ENCODE data around the gene RHBDL3. TPM values are rescaled to one million over a fixed set of nuclear protein-coding genes. Genes with fewer than 3 reads are reported as not detected.

RHBDL3 gene, protein sequence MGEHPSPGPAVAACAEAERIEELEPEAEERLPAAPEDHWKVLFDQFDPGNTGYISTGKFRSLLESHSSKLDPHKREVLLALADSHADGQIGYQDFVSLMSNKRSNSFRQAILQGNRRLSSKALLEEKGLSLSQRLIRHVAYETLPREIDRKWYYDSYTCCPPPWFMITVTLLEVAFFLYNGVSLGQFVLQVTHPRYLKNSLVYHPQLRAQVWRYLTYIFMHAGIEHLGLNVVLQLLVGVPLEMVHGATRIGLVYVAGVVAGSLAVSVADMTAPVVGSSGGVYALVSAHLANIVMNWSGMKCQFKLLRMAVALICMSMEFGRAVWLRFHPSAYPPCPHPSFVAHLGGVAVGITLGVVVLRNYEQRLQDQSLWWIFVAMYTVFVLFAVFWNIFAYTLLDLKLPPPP
- total RNA-seq: under 1 TPM in 2 of 4 donors, not detected in 2; 0.27 to 0.64 TPM

DNA sequence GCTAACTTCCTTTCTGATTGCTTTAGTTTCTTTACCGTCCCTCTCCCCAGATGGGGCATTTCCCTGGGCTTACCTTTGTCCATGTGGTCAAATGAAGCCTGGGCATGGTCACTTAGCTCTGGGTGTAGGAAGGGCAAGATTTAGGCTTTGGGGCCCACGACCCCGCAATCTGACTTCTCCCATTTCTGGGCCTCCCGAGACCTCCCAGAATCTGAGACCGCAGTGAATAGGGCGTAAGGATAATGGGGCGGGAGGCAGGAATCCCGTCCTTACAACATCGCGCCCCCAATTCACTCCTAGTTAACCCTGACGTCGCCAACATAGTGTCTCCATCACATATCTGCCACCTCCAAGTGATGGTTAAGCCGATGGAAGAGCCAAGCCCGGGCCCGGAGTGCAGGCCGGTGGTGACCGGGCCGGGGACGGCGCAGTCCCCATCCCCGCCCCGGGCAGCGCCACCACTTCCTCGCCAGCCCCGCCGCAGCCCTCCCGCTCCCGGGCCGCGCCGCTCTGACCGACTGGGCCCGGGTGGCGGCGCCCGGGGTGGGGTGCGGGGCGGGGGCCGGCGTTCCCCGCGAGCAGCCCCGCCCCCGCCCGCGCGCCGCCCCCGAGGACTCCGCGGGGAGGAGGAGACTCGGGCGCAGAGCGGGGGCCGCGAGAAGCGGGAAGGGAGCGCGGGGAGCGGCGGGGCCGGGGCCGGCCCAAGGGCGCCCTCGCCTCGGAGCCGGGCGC is at the start of gene RHBDL3:
Gene RHBDL3, plus strand, starts transcription at position 641 of the 732 bp plus-strand sequence. CDS start 358 bp downstream, outside the sequence.
- Histone ChIP-seq H3K9me3 (no peaks in the 10 kb centered on the region), H3K4me3 (peak within 1 kb of the TSS; percentile 51 to 89 (median 70)), H3K27me3 (peaks cover 77% of the 10 kb centered on the region), H3K27ac (peak within 1 kb of the TSS in 3 of 4 donors; percentile 13 to 65 (median 19)), H3K4me1 (peaks cover 9 to 30% (median 22%) of the 10 kb centered on the region in 4 donors), H3K36me3 (no peaks in the 10 kb centered on the region)
- intact Hi-C loops (cut with DNase I; ENCODE audit: low total_unique reads): no loop called here
- in situ Hi-C loops (cut with MboI; ENCODE audit: low pct_ligation_motif_present in 1 of 4, low pct_unique_long_range_greater_than_20kb in 1 of 4, low sequenced_read_pairs in 3 of 4): no loop called here
- TF ChIP-seq EP300 (IDR thresholded peaks at IDR 0.05; ENCODE audit: low read depth) (no peak), POLR2A (IDR thresholded peaks at IDR 0.05) (no peak), POLR2AphosphoS5 (IDR thresholded peaks at IDR 0.05) (no peak)
- TF ChIP-seq, protein P1, sequence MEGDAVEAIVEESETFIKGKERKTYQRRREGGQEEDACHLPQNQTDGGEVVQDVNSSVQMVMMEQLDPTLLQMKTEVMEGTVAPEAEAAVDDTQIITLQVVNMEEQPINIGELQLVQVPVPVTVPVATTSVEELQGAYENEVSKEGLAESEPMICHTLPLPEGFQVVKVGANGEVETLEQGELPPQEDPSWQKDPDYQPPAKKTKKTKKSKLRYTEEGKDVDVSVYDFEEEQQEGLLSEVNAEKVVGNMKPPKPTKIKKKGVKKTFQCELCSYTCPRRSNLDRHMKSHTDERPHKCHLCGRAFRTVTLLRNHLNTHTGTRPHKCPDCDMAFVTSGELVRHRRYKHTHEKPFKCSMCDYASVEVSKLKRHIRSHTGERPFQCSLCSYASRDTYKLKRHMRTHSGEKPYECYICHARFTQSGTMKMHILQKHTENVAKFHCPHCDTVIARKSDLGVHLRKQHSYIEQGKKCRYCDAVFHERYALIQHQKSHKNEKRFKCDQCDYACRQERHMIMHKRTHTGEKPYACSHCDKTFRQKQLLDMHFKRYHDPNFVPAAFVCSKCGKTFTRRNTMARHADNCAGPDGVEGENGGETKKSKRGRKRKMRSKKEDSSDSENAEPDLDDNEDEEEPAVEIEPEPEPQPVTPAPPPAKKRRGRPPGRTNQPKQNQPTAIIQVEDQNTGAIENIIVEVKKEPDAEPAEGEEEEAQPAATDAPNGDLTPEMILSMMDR (IDR thresholded peaks at IDR 0.05): no peak
- DNase-seq: peak; percentile 28
- 4 to 14% methylated on average over 4 to 34 of the region's 68 CpGs for WGBS, 2 donors (ENCODE audit: low coverage in 1 of 2)

DNA sequence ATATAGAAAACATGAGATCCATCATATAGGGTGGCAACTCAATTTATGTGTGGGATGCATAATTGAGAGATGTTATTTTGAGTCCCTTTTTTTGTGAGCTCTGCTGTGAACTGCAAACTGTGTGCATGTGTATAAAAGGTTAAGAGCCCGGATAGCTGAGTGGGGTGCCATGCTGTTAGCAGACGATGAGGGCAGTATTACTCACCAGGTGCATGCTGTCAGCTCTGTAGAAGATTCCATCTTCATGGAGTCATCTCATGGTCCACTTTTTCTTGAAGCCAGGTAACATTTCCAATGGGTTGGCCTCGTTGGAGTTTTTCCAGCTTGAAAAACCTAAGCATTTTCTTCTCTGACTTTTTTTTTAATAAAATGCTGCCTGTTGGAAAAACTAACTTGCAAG is 43.0 kb upstream of the RHBDL3 start:
- no peak overlapping the region for H3K4me3 ChIP-seq
- 71 to 83% methylated on average over 3 of the region's 3 CpGs for WGBS, 2 donors (ENCODE audit: low coverage in 1 of 2)
- no peak for DNase-seq
- no peaks in the 10 kb centered on the region for H3K36me3 ChIP-seq
- H3K9me3 ChIP-seq: no peaks in the 10 kb centered on the region
- TF ChIP-seq, protein P1 (IDR thresholded peaks at IDR 0.05): no peak
- TF ChIP-seq EP300 (IDR thresholded peaks at IDR 0.05; ENCODE audit: low read depth) (no peak), POLR2A (IDR thresholded peaks at IDR 0.05) (no peak), POLR2AphosphoS5 (IDR thresholded peaks at IDR 0.05) (no peak)
- no peaks in the 10 kb centered on the region for H3K27me3 ChIP-seq
- intact Hi-C loops (cut with DNase I; ENCODE audit: low total_unique reads): no loop called here
- H3K4me1 ChIP-seq: no peaks in the 10 kb centered on the region
- in situ Hi-C loops (cut with MboI; ENCODE audit: low pct_ligation_motif_present in 1 of 4, low pct_unique_long_range_greater_than_20kb in 1 of 4, low sequenced_read_pairs in 3 of 4): no loop called here
- no peak overlapping the region for H3K27ac ChIP-seq

DNA sequence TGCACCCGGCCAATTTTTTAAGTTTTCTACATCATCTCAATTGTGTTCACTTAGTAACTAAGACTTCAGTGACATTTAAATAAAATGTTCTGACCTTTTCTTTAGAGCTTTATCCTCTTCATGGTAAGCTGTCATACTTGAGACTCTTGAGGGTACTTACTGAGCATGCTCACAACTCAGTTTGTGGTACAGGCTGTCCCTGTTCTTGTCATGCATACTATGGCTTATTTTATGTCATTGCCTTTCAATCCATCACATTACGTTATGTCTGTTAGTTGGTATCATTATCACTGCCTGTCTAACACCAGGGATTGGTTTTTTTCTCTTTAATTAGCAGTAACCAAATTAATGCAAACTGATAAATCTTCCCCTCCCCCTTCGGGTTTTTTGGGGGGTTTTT is 41.9 kb upstream of the RHBDL3 start:
- 81 to 82% methylated on average over 2 to 3 of the region's 3 CpGs for WGBS, 2 donors (ENCODE audit: low coverage in 1 of 2)
- Histone ChIP-seq H3K9me3 (no peaks in the 10 kb centered on the region), H3K4me3 (no peak overlapping the region), H3K27ac (no peak overlapping the region), H3K4me1 (no peaks in the 10 kb centered on the region), H3K36me3 (no peaks in the 10 kb centered on the region), H3K27me3 (no peaks in the 10 kb centered on the region)
- TF ChIP-seq, protein P1 (IDR thresholded peaks at IDR 0.05): no peak
- TF ChIP-seq EP300 (IDR thresholded peaks at IDR 0.05; ENCODE audit: low read depth) (no peak), POLR2AphosphoS5 (IDR thresholded peaks at IDR 0.05) (no peak), POLR2A (IDR thresholded peaks at IDR 0.05) (no peak)
- DNase-seq: no peak
- intact Hi-C loops (cut with DNase I; ENCODE audit: low total_unique reads) (no loop called here), in situ Hi-C loops (cut with MboI; ENCODE audit: low pct_ligation_motif_present in 1 of 4, low pct_unique_long_range_greater_than_20kb in 1 of 4, low sequenced_read_pairs in 3 of 4) (no loop called here)

DNA sequence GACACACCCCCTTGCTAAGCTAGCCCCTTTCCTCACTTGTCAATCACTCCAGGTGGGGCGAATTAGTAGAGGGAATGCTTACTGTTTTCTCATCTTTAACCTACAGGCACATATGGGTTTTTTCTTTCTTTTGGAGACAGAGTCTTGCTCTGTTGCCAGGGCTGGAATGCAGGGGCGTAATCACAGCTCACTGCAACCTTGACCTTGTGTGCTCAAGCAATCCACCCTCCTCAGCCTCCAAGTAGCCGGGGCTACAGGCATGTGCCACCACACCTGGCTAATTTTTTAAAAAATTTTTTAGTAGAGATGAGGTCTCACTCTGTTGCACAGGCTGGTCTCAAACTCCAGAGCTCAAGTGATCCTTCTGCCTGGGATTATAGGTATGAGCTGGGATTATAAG is 38.7 kb upstream of the RHBDL3 start:
- no peak for TF ChIP-seq POLR2A (IDR thresholded peaks at IDR 0.05)
- in situ Hi-C loops (cut with MboI; ENCODE audit: low pct_ligation_motif_present in 1 of 4, low pct_unique_long_range_greater_than_20kb in 1 of 4, low sequenced_read_pairs in 3 of 4): no loop called here
- H3K4me3 ChIP-seq: no peak overlapping the region
- H3K27me3 ChIP-seq: no peaks in the 10 kb centered on the region
- intact Hi-C loops (cut with DNase I; ENCODE audit: low total_unique reads): no loop called here
- no peak overlapping the region for H3K27ac ChIP-seq
- H3K9me3 ChIP-seq: no peaks in the 10 kb centered on the region
- no peaks in the 10 kb centered on the region for H3K36me3 ChIP-seq
- H3K4me1 ChIP-seq: no peaks in the 10 kb centered on the region
- whole genome bisulfite sequencing, 2 donors (ENCODE audit: low coverage in 1 of 2): 88 to 95% methylated on average over 3 of the region's 3 CpGs
- DNase-seq: no peak
